A549 treated with Hydrocortisone at 1 μM for 4 hours (cell line): ENCODE data around the gene GSTA3. TPM values are rescaled to one million over a fixed set of nuclear protein-coding genes. Genes with fewer than 3 reads are reported as not detected.

Experiments
- total RNA-seq: library from RNA; stranded (reverse); fragments of 200-300 nt; extraction: Qiagen RNA extraction; gene quantifications from 5 replicates; pipeline ENCODE4 v1.2.3, GENCODE V29; 2022

GSTA3 gene
- not detected in 5 replicates for total RNA-seq

GRCh38 chr6:52909531-52909930 is at the start of gene GSTA3:
Gene GSTA3 (minus strand): TSS chr6:52909698. CDS start chr6:52905834, 3,864 bp downstream.

Other genes starting within 250 kb of the GSTA3 start
- 34.3 to 44.9 TPM (median 37.1 TPM) in 5 replicates for gene TMEM14A, start 238.6 kb downstream of the GSTA3 start, total RNA-seq
- gene GSTA2, start 146.2 kb downstream of the GSTA3 start, total RNA-seq: 0.10 TPM in 1 of 5 replicates, not detected in the others
- not detected in 5 replicates for gene GSTA1, start 105.9 kb downstream of the GSTA3 start, total RNA-seq
- gene GSTA5, start 68.9 kb downstream of the GSTA3 start, total RNA-seq: not detected in 5 replicates
- gene GSTA4, start 85.6 kb upstream of the GSTA3 start, total RNA-seq: 7.8 to 9.8 TPM (median 8.5 TPM) in 5 replicates
- gene CILK1, start 152.1 kb upstream of the GSTA3 start, total RNA-seq: 1.4 to 2.9 TPM (median 2.3 TPM) in 5 replicates
- gene FBXO9, start 155.7 kb upstream of the GSTA3 start, total RNA-seq: 33.2 to 36.3 TPM (median 35.2 TPM) in 5 replicates
- gene GCM1, start 239.1 kb upstream of the GSTA3 start, total RNA-seq: 0.03 to 0.07 TPM (median 0.06 TPM) in 4 of 5 replicates, not detected in the other